ACC112 (cell line): ENCODE measurements around the gene ABCC12.

Experiments
- H2AFZ ChIP-seq: fragments of 200-600 bp; sonication (generic); one replicate; pipeline ENCODE4 v1.6.0; 2017; ENCODE audit warnings: antibody characterized with exemption, low read length; ENCODE audit not compliant: unreplicated experiment
- H3K27ac ChIP-seq: fragments of 200-600 bp; sonication (generic); 2 replicates; pipeline ENCODE4 v1.5.1; 2014; ENCODE audit warnings: low read depth, mild to moderate bottlenecking, antibody characterized with exemption, low read length, moderate library complexity
- H3K27me3 ChIP-seq: fragments of 200-600 bp; sonication (generic); 2 replicates; pipeline ENCODE4 v1.6.1; 2014; ENCODE audit warnings: mild to moderate bottlenecking, antibody characterized with exemption, low read length, moderate library complexity, mixed read lengths; ENCODE audit not compliant: insufficient read depth
- H3K36me3 ChIP-seq: fragments of 200-600 bp; sonication (generic); 2 replicates; pipeline ENCODE4 v1.6.1; 2016; ENCODE audit warnings: mild to moderate bottlenecking, antibody characterized with exemption, low read length, moderate library complexity, mixed read lengths; ENCODE audit not compliant: insufficient read depth
- H3K4me1 ChIP-seq: fragments of 200-600 bp; sonication (generic); one replicate; pipeline ENCODE4 v1.6.1; 2016; ENCODE audit warnings: low read length, mixed read lengths; ENCODE audit not compliant: insufficient read depth, unreplicated experiment, control insufficient read depth
- H3K4me3 ChIP-seq: fragments of 200-600 bp; sonication (generic); 2 replicates; pipeline ENCODE4 v1.5.1; 2014; ENCODE audit warnings: mild to moderate bottlenecking, low read depth, low read length
- H3K79me2 ChIP-seq: fragments of 200-600 bp; sonication (generic); one replicate; pipeline ENCODE4 v1.6.0; 2016; ENCODE audit warnings: low read length; ENCODE audit not compliant: control insufficient read depth, unreplicated experiment, insufficient read depth

ABCC12 gene

DNA sequence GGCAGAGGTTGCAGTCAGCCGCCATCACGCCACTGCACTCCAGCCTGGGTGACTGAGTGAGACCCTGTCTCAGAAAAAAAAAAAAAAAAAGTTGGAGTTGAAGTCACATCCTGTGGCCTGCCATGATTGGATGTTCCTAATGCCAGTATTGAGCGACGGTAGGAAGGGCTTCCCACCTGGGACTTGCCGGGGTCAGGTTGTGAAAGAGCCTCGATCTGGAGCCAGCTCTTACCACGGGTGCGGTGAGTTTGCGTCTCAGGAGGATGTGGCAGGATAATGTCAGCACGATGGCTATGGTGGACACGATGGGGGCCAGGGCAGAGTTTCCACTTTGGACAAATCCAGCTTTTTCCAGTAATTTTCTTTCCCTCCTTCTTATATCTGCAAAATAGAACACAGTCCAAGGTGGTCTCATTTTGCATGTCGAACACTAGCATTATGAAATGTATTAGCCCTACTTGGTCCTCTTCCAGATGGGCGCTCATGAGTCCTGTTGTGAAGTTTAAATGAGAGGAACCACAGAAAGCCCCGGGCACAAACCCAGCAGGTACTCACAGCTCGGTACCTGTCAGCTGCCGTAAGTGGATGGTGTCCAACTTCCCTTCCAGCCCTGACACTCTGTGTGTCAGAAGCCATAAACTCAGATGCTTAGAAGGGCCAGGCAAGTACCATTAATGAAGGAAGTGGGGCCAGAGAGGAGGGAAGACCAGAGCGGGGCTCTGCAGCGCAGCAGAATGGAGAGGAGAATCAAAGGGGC, 22.2 kb downstream of the ABCC12 start:
- no peak overlapping the region for H3K27ac ChIP-seq
- H3K4me3 ChIP-seq, result no peak overlapping the region
- peaks cover 2% of the 10 kb centered on the region for H3K4me1 ChIP-seq
- no peak overlapping the region for H2AFZ ChIP-seq
- no peaks in the 10 kb centered on the region for H3K36me3 ChIP-seq
- H3K27me3 ChIP-seq, result no peaks in the 10 kb centered on the region
- no peaks in the 10 kb centered on the region for H3K79me2 ChIP-seq

GRCh38 chr16:48132696-48133095, 23.1 kb downstream of the ABCC12 start:
- no peaks in the 10 kb centered on the region for H3K36me3 ChIP-seq
- no peak overlapping the region for H3K27ac ChIP-seq
- no peak overlapping the region for H3K4me3 ChIP-seq
- H3K79me2 ChIP-seq, result no peaks in the 10 kb centered on the region
- no peaks in the 10 kb centered on the region for H3K27me3 ChIP-seq
- peaks cover 8% of the 10 kb centered on the region for H3K4me1 ChIP-seq
- no peak overlapping the region for H2AFZ ChIP-seq

GRCh38 chr16:48131201-48131935, 24.4 kb downstream of the ABCC12 start:
- H3K4me1 ChIP-seq, result peaks cover 19% of the 10 kb centered on the region
- no peaks in the 10 kb centered on the region for H3K27me3 ChIP-seq
- no peaks in the 10 kb centered on the region for H3K79me2 ChIP-seq
- no peak overlapping the region for H3K27ac ChIP-seq
- no peak overlapping the region for H3K4me3 ChIP-seq
- no peaks in the 10 kb centered on the region for H3K36me3 ChIP-seq
- H2AFZ ChIP-seq, result no peak overlapping the region

- H3K36me3 ChIP-seq, result no peaks in the 10 kb centered on the region
- peaks cover 28% of the 10 kb centered on the region for H3K4me1 ChIP-seq
- no peak overlapping the region for H3K27ac ChIP-seq
- H2AFZ ChIP-seq, result no peak overlapping the region
- H3K4me3 ChIP-seq, result no peak overlapping the region
- no peaks in the 10 kb centered on the region for H3K27me3 ChIP-seq
- H3K79me2 ChIP-seq, result no peaks in the 10 kb centered on the region
These were observed 25.9 kb downstream of the ABCC12 start for GRCh38 chr16:48129926-48130325.

GRCh38 chr16:48128769-48129168, 27.0 kb downstream of the ABCC12 start:
- Histone ChIP-seq H3K27me3 (no peaks in the 10 kb centered on the region), H3K27ac (no peak overlapping the region), H3K4me3 (no peak overlapping the region), H3K79me2 (no peaks in the 10 kb centered on the region), H3K36me3 (no peaks in the 10 kb centered on the region), H2AFZ (no peak overlapping the region), H3K4me1 (peaks cover 40% of the 10 kb centered on the region)

- Histone ChIP-seq H3K4me1 (peaks cover 54% of the 10 kb centered on the region), H3K4me3 (no peak overlapping the region), H3K79me2 (no peaks in the 10 kb centered on the region), H2AFZ (no peak overlapping the region), H3K27ac (peak overlapping the region; percentile 98), H3K36me3 (no peaks in the 10 kb centered on the region), H3K27me3 (no peaks in the 10 kb centered on the region)
These were observed 28.8 kb downstream of the ABCC12 start for GRCh38 chr16:48126801-48127644.

DNA sequence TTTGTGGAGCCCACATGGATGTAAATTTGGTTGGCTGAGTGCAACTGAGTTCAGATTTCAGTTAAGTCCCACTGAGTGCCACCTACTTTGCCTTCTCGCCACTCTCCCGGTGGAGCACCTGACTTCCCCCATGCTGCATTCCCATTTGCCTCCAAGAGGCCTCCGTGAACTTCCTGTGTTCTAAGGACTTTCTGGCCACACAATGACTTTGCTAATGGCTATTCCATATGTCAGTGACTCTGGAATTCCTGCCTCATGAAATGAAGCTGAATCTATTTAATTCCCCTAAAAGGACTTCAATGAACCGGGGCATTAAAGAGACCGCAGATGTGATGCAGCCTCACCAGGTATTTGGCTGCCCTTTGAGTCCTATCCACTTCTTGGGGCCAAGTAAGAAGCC, 29.9 kb downstream of the ABCC12 start:
- Histone ChIP-seq H3K79me2 (no peaks in the 10 kb centered on the region), H3K4me1 (peaks cover 54% of the 10 kb centered on the region), H3K36me3 (no peaks in the 10 kb centered on the region), H3K4me3 (no peak overlapping the region), H3K27me3 (no peaks in the 10 kb centered on the region), H3K27ac (peak overlapping the region; percentile 98), H2AFZ (no peak overlapping the region)

- H3K79me2 ChIP-seq, result no peaks in the 10 kb centered on the region
- peak overlapping the region; percentile 84 for H3K27ac ChIP-seq
- peaks cover 54% of the 10 kb centered on the region for H3K4me1 ChIP-seq
- H3K36me3 ChIP-seq, result no peaks in the 10 kb centered on the region
- no peak overlapping the region for H2AFZ ChIP-seq
- H3K4me3 ChIP-seq, result no peak overlapping the region
- H3K27me3 ChIP-seq, result no peaks in the 10 kb centered on the region
These were observed 31.5 kb downstream of the ABCC12 start for GRCh38 chr16:48124266-48124665.

- Histone ChIP-seq H3K4me1 (peaks cover 48% of the 10 kb centered on the region), H3K79me2 (no peaks in the 10 kb centered on the region), H3K27ac (peak overlapping the region; percentile 96), H3K4me3 (peak overlapping the region; percentile 31; the same call in 1 of the 2 replicates), H2AFZ (peak overlapping the region; percentile 15), H3K27me3 (no peaks in the 10 kb centered on the region), H3K36me3 (no peaks in the 10 kb centered on the region)
These were observed 32.5 kb downstream of the ABCC12 start for GRCh38 chr16:48123104-48123788.

GRCh38 chr16:48121276-48121675, 34.5 kb downstream of the ABCC12 start:
- Histone ChIP-seq H3K27ac (no peak overlapping the region), H3K79me2 (no peaks in the 10 kb centered on the region), H3K4me1 (peaks cover 34% of the 10 kb centered on the region), H3K4me3 (no peak overlapping the region), H3K27me3 (no peaks in the 10 kb centered on the region), H3K36me3 (no peaks in the 10 kb centered on the region), H2AFZ (no peak overlapping the region)
